IgD-negative memory B cell (primary cell): ENCODE measurements around the gene TRAPPC5. TPM values are rescaled to one million over a fixed set of nuclear protein-coding genes. Genes with fewer than 3 reads are reported as not detected.
A peak's percentile ranks its signal among the peaks of the same experiment; 100 is the strongest.

Source experiments
- H3K27ac Mint-ChIP-seq, 3 donors: one replicate each; pipeline ENCODE4 v1.8.0; 2020 to 2022; ENCODE audit warnings: mild to moderate bottlenecking in 3 of 3, mixed read lengths in 3 of 3, moderate library complexity in 1 of 3
- H3K27me3 Mint-ChIP-seq: one replicate; pipeline ENCODE4 v1.8.0; 2021; ENCODE audit warnings: mixed read lengths
- H3K36me3 Mint-ChIP-seq: one replicate; pipeline ENCODE4 v1.8.0; 2020; ENCODE audit warnings: mild to moderate bottlenecking, mixed read lengths
- H3K4me1 Mint-ChIP-seq, 3 donors: one replicate each; pipeline ENCODE4 v1.8.0; 2020 to 2022; ENCODE audit warnings: mixed read lengths in 3 of 3, mild to moderate bottlenecking in 1 of 3
- H3K4me3 Mint-ChIP-seq, 4 donors: one replicate each; pipeline ENCODE4 v1.8.0; 2020 to 2022; ENCODE audit warnings: mild to moderate bottlenecking in 4 of 4, mixed read lengths in 4 of 4, moderate library complexity in 3 of 4
- H3K9me3 Mint-ChIP-seq, 3 donors: one replicate each; pipeline ENCODE4 v1.8.0; 2020 to 2021; ENCODE audit warnings: mixed read lengths in 3 of 3, mild to moderate bottlenecking in 1 of 3
- polyA plus RNA-seq: library from polyadenylated mRNA; unstranded; fragments of 300-500 nt; fragmentation: Illumina TruSeq; gene quantifications from one replicate; pipeline ENCODE4 v1.2.3, GENCODE V29; 2021

The TRAPPC5 gene
- 219 TPM for polyA plus RNA-seq

- Mint-ChIP-seq H3K36me3 (peaks cover 8% of the 10 kb centered on the region), H3K4me3 (peak within 1 kb of the TSS; percentile 71 to 96 (median 89))
These were observed at the start of gene TRAPPC5 for GRCh38 chr19:7680606-7681339. TRAPPC5 (plus strand) TSS chr19:7680833; CDS start chr19:7682254, 1,421 bp downstream.

DNA sequence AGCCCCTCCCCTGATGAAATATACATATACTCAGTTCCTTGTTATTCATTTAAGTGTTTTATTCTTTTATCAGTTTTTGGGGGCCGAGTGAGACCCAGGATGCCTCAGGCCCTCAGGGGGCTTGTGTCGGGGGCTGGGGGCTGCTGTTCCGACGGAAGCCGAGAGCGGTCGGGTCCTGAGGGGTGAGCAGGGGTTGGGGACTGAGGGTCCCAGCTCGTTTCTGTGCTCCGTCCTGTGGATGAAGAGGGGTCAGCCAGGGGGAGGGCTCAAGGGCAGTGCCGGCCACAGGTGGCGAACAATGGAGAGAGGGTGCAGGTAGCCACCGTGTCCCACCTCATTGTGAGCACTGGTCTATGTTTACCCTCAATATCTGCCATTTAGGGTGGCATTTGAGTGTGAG, 49.1 kb upstream of the TRAPPC5 start:
- no peaks in the 10 kb centered on the region for H3K9me3 Mint-ChIP-seq
- no peak overlapping the region for H3K27ac Mint-ChIP-seq
- peaks cover 4% of the 10 kb centered on the region for H3K36me3 Mint-ChIP-seq
- peak overlapping the region in 3 of 4 donors; percentile 19 to 77 (median 73) for H3K4me3 Mint-ChIP-seq
- peaks cover 7 to 39% (median 24%) of the 10 kb centered on the region in 3 donors for H3K4me1 Mint-ChIP-seq
- no peaks in the 10 kb centered on the region for H3K27me3 Mint-ChIP-seq

More at GRCh38 chr19:7680606-7681339, at the start of gene TRAPPC5:
- peaks cover 8 to 35% (median 34%) of the 10 kb centered on the region in 3 donors for H3K4me1 Mint-ChIP-seq
- peak within 1 kb of the TSS; percentile 81 to 94 (median 84) for H3K27ac Mint-ChIP-seq
- H3K27me3 Mint-ChIP-seq: peaks cover 20% of the 10 kb centered on the region
- no peaks in the 10 kb centered on the region for H3K9me3 Mint-ChIP-seq

- H3K27me3 Mint-ChIP-seq: no peaks in the 10 kb centered on the region
- peak overlapping the region in 2 of 4 donors; percentile 58 to 77 for H3K4me3 Mint-ChIP-seq
- H3K27ac Mint-ChIP-seq: peak overlapping the region in 1 of 3 donors; percentile 49
- peaks cover 7 to 35% (median 27%) of the 10 kb centered on the region in 3 donors for H3K4me1 Mint-ChIP-seq
- peaks cover 4% of the 10 kb centered on the region for H3K36me3 Mint-ChIP-seq
- H3K9me3 Mint-ChIP-seq: no peaks in the 10 kb centered on the region
These were observed 48.1 kb upstream of the TRAPPC5 start for GRCh38 chr19:7632340-7633203.

DNA sequence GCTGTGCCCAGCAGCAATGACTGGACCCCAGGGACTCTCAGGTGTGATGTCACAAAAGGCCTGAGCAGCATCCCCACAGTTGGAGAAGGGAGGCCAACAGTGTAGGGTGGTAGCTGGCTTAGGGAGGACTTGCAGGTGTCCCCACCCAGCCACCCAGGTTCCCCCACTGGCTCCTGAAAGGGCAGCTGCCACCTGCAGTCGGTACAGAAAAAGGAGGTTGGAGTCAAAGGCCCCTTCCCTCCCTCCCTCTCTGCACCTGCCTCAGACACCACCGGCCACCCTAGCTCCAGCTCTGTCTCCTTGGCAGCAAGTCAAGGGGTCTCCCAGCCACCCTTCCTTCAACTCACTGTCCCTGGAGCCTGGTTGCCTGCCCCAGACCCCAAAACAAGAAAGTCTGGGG, 46.9 kb upstream of the TRAPPC5 start, which contains the start of gene PCP2:
TSS of gene PCP2 (minus strand) at position 22 of the 400 bp plus-strand sequence. CDS start 262 bp downstream, outside the sequence.
- H3K27me3 Mint-ChIP-seq: no peaks in the 10 kb centered on the region
- H3K36me3 Mint-ChIP-seq: peaks cover 4% of the 10 kb centered on the region
- peak within 1 kb of the TSS in 2 of 3 donors; percentile 30 to 49 for H3K27ac Mint-ChIP-seq
- H3K4me3 Mint-ChIP-seq: peak within 1 kb of the TSS in 3 of 4 donors; percentile 47 to 78 (median 58)
- peaks cover 7 to 29% (median 20%) of the 10 kb centered on the region in 3 donors for H3K4me1 Mint-ChIP-seq
- H3K9me3 Mint-ChIP-seq: no peaks in the 10 kb centered on the region

DNA sequence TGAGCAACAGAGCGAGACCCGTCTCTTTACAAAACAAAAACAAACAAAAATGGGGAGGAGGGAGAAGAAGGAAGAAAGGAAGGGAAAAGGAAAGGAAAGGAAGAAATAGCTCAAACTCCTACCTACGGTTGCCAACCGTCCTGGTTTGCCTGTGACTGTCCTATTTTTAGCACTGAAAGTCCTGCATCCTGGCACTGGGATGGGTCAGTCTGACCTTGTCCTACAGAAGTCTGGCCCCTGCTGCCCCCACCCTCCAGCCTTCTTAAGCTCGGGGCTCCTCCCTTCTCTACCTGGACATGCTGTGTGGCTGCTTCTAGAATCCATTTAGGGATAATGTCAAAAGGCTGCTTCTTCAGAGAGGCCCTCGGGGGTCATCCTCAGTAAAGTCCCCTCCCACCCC, 45.0 kb upstream of the TRAPPC5 start:
- H3K9me3 Mint-ChIP-seq: peaks cover 0 to 2% (median 0%) of the 10 kb centered on the region in 3 donors
- H3K27ac Mint-ChIP-seq: peak overlapping the region; percentile 8 to 84 (median 67)
- H3K27me3 Mint-ChIP-seq: no peaks in the 10 kb centered on the region
- peaks cover 3% of the 10 kb centered on the region for H3K36me3 Mint-ChIP-seq
- H3K4me3 Mint-ChIP-seq: peak overlapping the region; percentile 37 to 78 (median 58)
- H3K4me1 Mint-ChIP-seq: peaks cover 0 to 21% (median 16%) of the 10 kb centered on the region in 3 donors

GRCh38 chr19:7636317-7636690, 44.3 kb upstream of the TRAPPC5 start:
- H3K4me3 Mint-ChIP-seq: peak overlapping the region; percentile 78 to 92 (median 88)
- peaks cover 0 to 19% (median 13%) of the 10 kb centered on the region in 3 donors for H3K4me1 Mint-ChIP-seq
- H3K9me3 Mint-ChIP-seq: peaks cover 0 to 2% (median 0%) of the 10 kb centered on the region in 3 donors

GRCh38 chr19:7636691-7637373, 43.8 kb upstream of the TRAPPC5 start, which contains the start of gene STXBP2:
STXBP2 (plus strand) TSS chr19:7637110; CDS start chr19:7637150, 40 bp downstream.
- Mint-ChIP-seq H3K27me3 (no peaks in the 10 kb centered on the region), H3K4me1 (peaks cover 0 to 18% (median 13%) of the 10 kb centered on the region in 3 donors), H3K9me3 (peaks cover 0 to 2% (median 0%) of the 10 kb centered on the region in 3 donors), H3K36me3 (peaks cover 1% of the 10 kb centered on the region), H3K4me3 (peak within 1 kb of the TSS; percentile 78 to 92 (median 88)), H3K27ac (peak within 1 kb of the TSS; percentile 67 to 88 (median 86))

More at GRCh38 chr19:7636317-7636690, 44.3 kb upstream of the TRAPPC5 start:
- peaks cover 1% of the 10 kb centered on the region for H3K36me3 Mint-ChIP-seq
- H3K27me3 Mint-ChIP-seq: no peaks in the 10 kb centered on the region
- H3K27ac Mint-ChIP-seq: peak overlapping the region in 2 of 3 donors; percentile 67 to 86

GRCh38 chr19:7637374-7638256, 43.0 kb upstream of the TRAPPC5 start:
- H3K27me3 Mint-ChIP-seq: no peaks in the 10 kb centered on the region
- H3K4me1 Mint-ChIP-seq: peaks cover 0 to 16% (median 13%) of the 10 kb centered on the region in 3 donors
- peaks cover 0 to 2% (median 0%) of the 10 kb centered on the region in 3 donors for H3K9me3 Mint-ChIP-seq
- peaks cover 1% of the 10 kb centered on the region for H3K36me3 Mint-ChIP-seq
- peak overlapping the region; percentile 78 to 92 (median 88) for H3K4me3 Mint-ChIP-seq
- peak overlapping the region; percentile 67 to 86 (median 81) for H3K27ac Mint-ChIP-seq

- H3K27ac Mint-ChIP-seq: peak overlapping the region in 1 of 3 donors; percentile 20
- H3K9me3 Mint-ChIP-seq: peaks cover 0 to 2% (median 0%) of the 10 kb centered on the region in 3 donors
- H3K36me3 Mint-ChIP-seq: peaks cover 1% of the 10 kb centered on the region
- H3K27me3 Mint-ChIP-seq: no peaks in the 10 kb centered on the region
- H3K4me1 Mint-ChIP-seq: peaks cover 0 to 16% (median 14%) of the 10 kb centered on the region in 3 donors
- H3K4me3 Mint-ChIP-seq: peak overlapping the region; percentile 9 to 59 (median 52)
These were observed 41.7 kb upstream of the TRAPPC5 start for GRCh38 chr19:7638802-7639465.

GRCh38 chr19:7639863-7640348, 40.7 kb upstream of the TRAPPC5 start:
- no peaks in the 10 kb centered on the region for H3K27me3 Mint-ChIP-seq
- H3K4me3 Mint-ChIP-seq: peak overlapping the region in 3 of 4 donors; percentile 0 to 85 (median 16)
- peaks cover 1% of the 10 kb centered on the region for H3K36me3 Mint-ChIP-seq
- no peak overlapping the region for H3K27ac Mint-ChIP-seq
- H3K9me3 Mint-ChIP-seq: peaks cover 0 to 2% (median 0%) of the 10 kb centered on the region in 3 donors
- H3K4me1 Mint-ChIP-seq: peaks cover 0 to 16% (median 14%) of the 10 kb centered on the region in 3 donors

- no peaks in the 10 kb centered on the region for H3K27me3 Mint-ChIP-seq
- H3K4me3 Mint-ChIP-seq: no peak overlapping the region
- H3K9me3 Mint-ChIP-seq: peaks cover 0 to 2% (median 0%) of the 10 kb centered on the region in 3 donors
- H3K4me1 Mint-ChIP-seq: peaks cover 0 to 16% (median 13%) of the 10 kb centered on the region in 3 donors
- H3K36me3 Mint-ChIP-seq: peaks cover 1% of the 10 kb centered on the region
- peak overlapping the region in 1 of 3 donors; percentile 6 for H3K27ac Mint-ChIP-seq
These were observed 39.8 kb upstream of the TRAPPC5 start for GRCh38 chr19:7640803-7641202.

- Mint-ChIP-seq H3K9me3 (peaks cover 0 to 2% (median 0%) of the 10 kb centered on the region in 3 donors), H3K4me3 (peak overlapping the region in 1 of 4 donors; percentile 45), H3K27ac (no peak overlapping the region), H3K4me1 (peaks cover 0 to 14% (median 12%) of the 10 kb centered on the region in 3 donors), H3K36me3 (peaks cover 1% of the 10 kb centered on the region), H3K27me3 (no peaks in the 10 kb centered on the region)
These were observed 39.0 kb upstream of the TRAPPC5 start for GRCh38 chr19:7641290-7642276.
